A673 (cell line): ENCODE results near the gene PADI4.

Experiments
- CTCF ChIP-seq: fragments of 300-800, 200-600 bp; sonication (generic); conservative IDR thresholded peaks from 2 replicates; pipeline ENCODE4 v1.5.1; 2017; ENCODE audit warnings: low read depth, mild to moderate bottlenecking, antibody characterized with exemption, low read length, moderate library complexity, mixed read lengths
- EZH2 ChIP-seq: fragments of 200-600 bp; sonication (generic); IDR thresholded peaks from 2 replicates; pipeline ENCODE4 v1.6.1; 2017; ENCODE audit warnings: borderline replicate concordance, low read depth, mild to moderate bottlenecking, mixed read lengths, antibody characterized with exemption, low read length; ENCODE audit not compliant: poor library complexity, severe bottlenecking

- TF ChIP-seq CTCF (no peak), EZH2 (no peak)
Measured at GRCh38 chr1:17265162-17265561, 42.8 kb upstream of the PADI4 start.
